Bronchial epithelial cell (primary cell): ENCODE measurements around the gene CD59. TPM values are rescaled to one million over a fixed set of nuclear protein-coding genes. Genes with fewer than 3 reads are reported as not detected.

Experiments used
- DNase-seq: peaks from one replicate; pipeline ENCODE4 v3.0.0-alpha.2; 2010; ENCODE audit warnings: low read depth
- FAIRE-seq: peaks from 2 replicates; lab custom pipeline; 2011; peaks lifted over from hg19 to GRCh38; lab: Jason Lieb, UNC
- H3K27me3 ChIP-seq: 2 replicates; pipeline ENCODE4 v1.5.1; 2011; ENCODE audit warnings: low read length; ENCODE audit not compliant: control insufficient read depth, insufficient read depth
- H3K36me3 ChIP-seq: 2 replicates; pipeline ENCODE4 v1.5.1; 2011; ENCODE audit warnings: low read length; ENCODE audit not compliant: control insufficient read depth, insufficient read depth
- H3K4me3 ChIP-seq: 2 replicates; pipeline ENCODE4 v1.5.1; 2011; ENCODE audit warnings: mild to moderate bottlenecking, low read depth, low read length, control low read depth
- total RNA-seq: library from RNA; depleted of rRNA; stranded (reverse); fragments of >200 nt; gene quantifications from 2 replicates; pipeline ENCODE4 v1.2.1, GENCODE V29; 2014
- TF ChIP-seq, protein P1 (sequence below): IDR thresholded peaks from 2 replicates; pipeline ENCODE4 v1.5.1; 2011; ENCODE audit warnings: mild to moderate bottlenecking, moderate library complexity, low read length, control low read depth, inconsistent platforms; ENCODE audit not compliant: insufficient read depth, severe bottlenecking

The CD59 gene
- total RNA-seq, 1 donor from 2014 or later: 193 TPM

DNA sequence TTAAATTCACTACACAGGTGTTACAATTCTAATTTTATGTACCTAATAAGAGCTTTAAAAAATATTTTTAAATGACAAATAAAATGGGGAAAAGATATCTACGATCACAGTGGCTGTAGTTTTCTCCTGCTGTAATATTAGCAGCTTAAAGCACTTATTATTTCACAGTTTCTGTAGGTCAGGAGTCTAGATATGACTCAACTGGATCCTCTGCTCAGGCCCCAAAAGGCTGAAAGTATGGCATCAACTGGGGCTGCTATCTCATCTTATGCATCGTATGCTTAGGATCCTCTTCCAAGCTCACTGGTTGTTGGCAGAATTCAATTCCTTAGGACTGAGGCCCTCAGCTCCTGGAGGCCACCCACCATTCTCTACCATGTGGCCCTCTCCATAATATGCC lies 25.2 kb upstream of the CD59 start:
- Histone ChIP-seq H3K36me3 (peaks cover 9% of the 10 kb centered on the region), H3K27me3 (no peaks in the 10 kb centered on the region), H3K4me3 (no peak overlapping the region)
- DNase-seq (no peak), FAIRE-seq (no peak)
- TF ChIP-seq, protein P1, sequence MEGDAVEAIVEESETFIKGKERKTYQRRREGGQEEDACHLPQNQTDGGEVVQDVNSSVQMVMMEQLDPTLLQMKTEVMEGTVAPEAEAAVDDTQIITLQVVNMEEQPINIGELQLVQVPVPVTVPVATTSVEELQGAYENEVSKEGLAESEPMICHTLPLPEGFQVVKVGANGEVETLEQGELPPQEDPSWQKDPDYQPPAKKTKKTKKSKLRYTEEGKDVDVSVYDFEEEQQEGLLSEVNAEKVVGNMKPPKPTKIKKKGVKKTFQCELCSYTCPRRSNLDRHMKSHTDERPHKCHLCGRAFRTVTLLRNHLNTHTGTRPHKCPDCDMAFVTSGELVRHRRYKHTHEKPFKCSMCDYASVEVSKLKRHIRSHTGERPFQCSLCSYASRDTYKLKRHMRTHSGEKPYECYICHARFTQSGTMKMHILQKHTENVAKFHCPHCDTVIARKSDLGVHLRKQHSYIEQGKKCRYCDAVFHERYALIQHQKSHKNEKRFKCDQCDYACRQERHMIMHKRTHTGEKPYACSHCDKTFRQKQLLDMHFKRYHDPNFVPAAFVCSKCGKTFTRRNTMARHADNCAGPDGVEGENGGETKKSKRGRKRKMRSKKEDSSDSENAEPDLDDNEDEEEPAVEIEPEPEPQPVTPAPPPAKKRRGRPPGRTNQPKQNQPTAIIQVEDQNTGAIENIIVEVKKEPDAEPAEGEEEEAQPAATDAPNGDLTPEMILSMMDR: no peak

DNA sequence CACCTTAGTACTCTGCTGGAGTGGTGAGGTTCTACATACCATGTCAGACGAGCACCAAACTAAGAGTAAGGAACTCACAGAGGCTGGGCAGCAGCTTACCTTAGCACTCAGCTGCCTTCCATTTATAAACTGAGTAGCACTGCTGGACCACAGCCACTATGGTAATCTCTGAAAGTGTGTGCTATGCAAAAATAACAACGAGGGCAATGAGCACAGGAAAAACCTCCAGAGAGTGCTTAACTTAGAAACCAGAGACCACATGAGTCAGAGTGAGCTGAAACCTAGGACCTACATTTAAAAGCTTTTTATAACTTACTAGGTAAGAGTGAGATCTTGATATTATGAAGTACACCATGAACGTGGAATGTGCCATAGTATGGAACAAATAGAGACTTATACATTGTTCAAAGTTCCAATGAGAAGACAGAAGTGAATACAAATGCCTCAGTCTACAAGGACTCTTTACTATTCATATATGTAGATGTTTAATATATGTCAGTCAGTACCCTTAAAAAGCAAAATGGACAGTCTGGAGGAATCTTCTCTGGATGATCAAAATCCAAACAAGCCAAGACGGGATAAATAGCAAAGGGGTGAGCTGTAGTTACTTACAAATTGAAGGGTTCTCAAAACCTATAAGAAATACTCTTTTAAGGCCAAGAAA lies 17.2 kb upstream of the CD59 start:
- Histone ChIP-seq H3K4me3 (no peak overlapping the region), H3K36me3 (peaks cover 6% of the 10 kb centered on the region), H3K27me3 (no peaks in the 10 kb centered on the region)
- FAIRE-seq (no peak), DNase-seq (no peak)
- TF ChIP-seq, protein P1: no peak

DNA sequence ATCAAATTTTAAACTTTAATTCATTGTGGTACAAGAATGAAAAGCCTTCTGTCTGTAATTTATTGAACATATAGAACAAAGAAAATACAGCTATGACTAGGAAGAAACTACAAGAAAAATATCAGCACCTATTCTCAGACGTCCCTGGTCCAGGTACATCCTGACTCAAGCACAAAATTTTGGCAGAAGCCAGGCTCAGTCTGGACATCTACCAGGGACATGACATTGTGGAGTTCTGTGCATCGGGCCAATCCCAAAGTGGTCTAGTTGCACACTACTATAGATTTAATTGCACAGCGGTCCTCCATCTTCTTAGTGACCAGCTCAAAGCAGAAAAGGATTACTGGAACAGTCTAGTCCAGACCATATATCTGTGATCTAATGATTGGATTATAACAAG lies 15.7 kb upstream of the CD59 start:
- Histone ChIP-seq H3K36me3 (peaks cover 6% of the 10 kb centered on the region), H3K4me3 (no peak overlapping the region), H3K27me3 (no peaks in the 10 kb centered on the region)
- FAIRE-seq: no peak
- no peak for DNase-seq
- TF ChIP-seq, protein P1: no peak

DNA sequence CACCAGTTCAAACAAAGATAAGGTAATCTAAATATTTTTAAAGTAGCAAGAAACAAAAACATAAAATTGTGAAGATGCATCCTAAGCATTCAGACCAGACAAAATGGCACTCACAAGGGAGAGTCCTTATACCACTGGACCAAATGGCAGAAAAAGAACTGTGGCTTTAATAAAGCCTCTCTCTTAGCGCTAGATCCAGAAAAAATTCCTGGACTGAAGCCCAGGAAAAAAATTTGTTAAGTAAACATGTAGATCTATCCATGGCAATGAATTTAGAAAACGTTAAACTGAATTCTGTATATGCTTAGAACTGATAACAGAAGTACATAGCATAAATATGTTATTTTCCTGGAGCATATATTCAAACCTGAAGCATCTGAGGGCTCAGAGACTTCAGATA lies 11.8 kb upstream of the CD59 start:
- FAIRE-seq (no peak), DNase-seq (no peak)
- H3K4me3 ChIP-seq: no peak overlapping the region
- H3K27me3 ChIP-seq: no peaks in the 10 kb centered on the region
- peaks cover 2% of the 10 kb centered on the region for H3K36me3 ChIP-seq
- TF ChIP-seq, protein P1: no peak

DNA sequence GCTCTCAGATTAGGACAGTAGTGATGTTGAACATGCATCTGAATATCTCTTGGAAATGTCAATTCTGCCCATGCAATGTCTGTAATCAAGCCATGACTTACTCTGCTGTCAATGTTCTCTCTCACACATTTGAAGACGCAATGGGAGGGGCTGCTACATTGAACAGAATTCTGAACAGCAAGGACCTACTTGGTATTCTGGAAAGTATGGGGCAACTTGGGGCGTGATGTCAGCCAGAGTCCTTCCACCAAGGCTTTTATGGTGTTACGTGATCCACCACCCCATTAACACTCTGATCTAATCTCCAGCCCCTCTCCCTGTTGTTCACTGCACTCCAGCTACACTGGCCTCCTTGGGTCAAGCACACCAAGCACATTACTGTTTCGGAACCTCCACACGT lies 7.1 kb upstream of the CD59 start:
- Histone ChIP-seq H3K36me3 (peaks cover 2% of the 10 kb centered on the region), H3K4me3 (no peak overlapping the region), H3K27me3 (no peaks in the 10 kb centered on the region)
- DNase-seq (no peak), FAIRE-seq (no peak)
- TF ChIP-seq, protein P1: no peak

DNA sequence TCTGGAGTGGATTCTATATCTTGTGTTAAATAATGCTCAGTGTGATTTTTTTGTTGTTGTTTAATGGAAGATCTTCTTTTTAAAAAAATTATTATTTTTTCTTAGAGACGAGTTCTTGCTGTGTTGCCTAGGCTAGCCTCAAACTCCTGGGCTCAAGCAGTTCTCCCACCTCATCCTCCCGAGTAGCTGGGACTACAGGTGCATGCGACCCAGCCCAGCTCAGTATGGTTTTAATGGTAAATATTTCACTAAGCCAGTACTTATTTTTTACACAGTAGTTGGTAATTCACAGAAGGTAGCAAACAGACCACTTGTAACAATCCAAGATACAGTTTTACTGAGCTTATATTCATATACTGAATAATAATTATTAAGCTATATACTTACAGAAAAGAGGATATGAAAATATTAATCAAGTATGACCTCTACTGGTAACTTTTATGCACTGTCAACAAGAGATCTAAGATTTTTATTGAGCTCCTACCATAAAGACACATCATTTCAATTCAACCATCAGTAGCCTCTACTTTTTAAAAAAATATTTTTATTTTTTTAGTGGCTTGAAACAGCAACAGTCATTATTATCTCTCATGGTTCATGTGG lies 6.1 kb upstream of the CD59 start:
- no peak for FAIRE-seq

More for the DNA sequence above, 6.1 kb upstream of the CD59 start:
- Histone ChIP-seq H3K4me3 (no peak overlapping the region), H3K27me3 (no peaks in the 10 kb centered on the region), H3K36me3 (peaks cover 2% of the 10 kb centered on the region)
- peak; percentile 63 for DNase-seq
- TF ChIP-seq, protein P1: peak; percentile 18
